Measurements from ENCODE around the gene ZSCAN12. TPM values are rescaled to one million over a fixed set of nuclear protein-coding genes. Genes with fewer than 3 reads are reported as not detected.

Gene ZSCAN12
- total RNA-seq, 1 experiment from 2014 or later: 4.7 TPM

DNA sequence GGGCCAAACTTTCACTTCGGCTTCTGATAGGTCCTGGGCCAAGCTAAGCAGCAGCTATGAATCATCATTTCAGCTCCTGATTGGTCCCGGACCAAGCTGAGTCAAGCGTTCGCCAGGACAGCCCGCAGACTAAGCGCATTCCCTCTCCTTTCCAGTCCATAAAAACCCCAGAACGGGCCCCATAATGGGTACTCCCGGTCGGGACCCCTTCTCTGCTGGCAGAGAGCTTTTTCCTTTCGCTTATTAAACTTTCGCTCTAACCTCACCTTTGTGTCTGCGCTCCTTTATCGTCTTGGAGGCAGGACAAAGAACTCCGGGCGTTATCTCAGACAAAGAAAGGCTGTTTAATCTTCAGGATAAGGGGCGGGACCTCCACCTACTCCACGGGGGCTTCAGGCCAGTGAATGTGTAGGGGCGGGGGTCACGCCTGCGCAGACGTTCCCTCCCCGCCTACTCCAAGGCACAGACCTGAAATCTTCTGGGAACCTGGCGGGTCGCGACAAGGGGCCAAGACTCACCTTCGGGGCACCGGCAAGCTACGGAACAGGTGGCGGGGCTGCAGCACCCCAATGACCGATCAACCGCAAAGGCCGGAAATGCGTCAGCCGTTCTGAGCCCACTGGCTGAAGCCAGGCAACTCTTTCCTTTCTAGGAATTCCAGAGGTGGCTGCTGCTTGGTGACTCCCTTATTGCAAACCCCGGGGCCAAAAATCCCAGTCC, 63.8 kb downstream of the ZSCAN12 start, which contains the start of gene ZSCAN31:
Gene ZSCAN31, minus strand, starts transcription at position 585 of the 720 bp plus-strand sequence. CDS start 6,465 bp downstream, outside the sequence.
- CTCF ChIA-PET: interaction anchor here (0.7 to 2.3 kb wide), 2 partner anchors 20 to 69 kb away, joined by 4 to 11 read pairs; partner anchors contain the start of gene ZSCAN26
- DNase-seq: peak; percentile 91
- TSS peak; percentile 68 for BruUV-seq (replicated peaks)
- Mint-ChIP-seq H3K4me3 (ENCODE audit: low read depth, unreplicated experiment) (no peak within 1 kb of the TSS), H3K4me1 (ENCODE audit: low read depth, unreplicated experiment) (peaks cover 9% of the 10 kb centered on the region), H3K27ac (ENCODE audit: unreplicated experiment) (no peak within 1 kb of the TSS), H3K27me3 (ENCODE audit: unreplicated experiment) (no peaks in the 10 kb centered on the region), H3K36me3 (ENCODE audit: insufficient read depth, unreplicated experiment) (no peaks in the 10 kb centered on the region), H3K9me3 (ENCODE audit: low read depth, unreplicated experiment) (peaks cover 5% of the 10 kb centered on the region)
- no peak for TF ChIP-seq CTCF (IDR thresholded peaks at IDR 0.05; ENCODE audit: unreplicated experiment)
- intact Hi-C loops (cut with micrococcal nuclease; ENCODE audit: unreplicated experiment): no loop called here

- H3K4me3 Mint-ChIP-seq (ENCODE audit: low read depth, unreplicated experiment): no peak overlapping the region
- CTCF ChIA-PET: interaction anchor here (0.7 to 2.3 kb wide), 2 partner anchors 21 to 68 kb away, joined by 4 to 11 read pairs; partner anchors contain the start of gene ZSCAN26
- no peaks in the 10 kb centered on the region for H3K36me3 Mint-ChIP-seq (ENCODE audit: insufficient read depth, unreplicated experiment)
- intact Hi-C loops (cut with micrococcal nuclease; ENCODE audit: unreplicated experiment): no loop called here
- H3K4me1 Mint-ChIP-seq (ENCODE audit: low read depth, unreplicated experiment): peaks cover 9% of the 10 kb centered on the region
- no peak for TF ChIP-seq CTCF (IDR thresholded peaks at IDR 0.05; ENCODE audit: unreplicated experiment)
- peaks cover 3% of the 10 kb centered on the region for H3K9me3 Mint-ChIP-seq (ENCODE audit: low read depth, unreplicated experiment)
- DNase-seq: no peak
- no peak overlapping the region for H3K27ac Mint-ChIP-seq (ENCODE audit: unreplicated experiment)
- no TSS peak for BruUV-seq (replicated peaks)
- H3K27me3 Mint-ChIP-seq (ENCODE audit: unreplicated experiment): no peaks in the 10 kb centered on the region
Observed at GRCh38 chr6:28335040-28335563, 64.4 kb downstream of the ZSCAN12 start.

GRCh38 chr6:28334286-28335039, 65.1 kb downstream of the ZSCAN12 start:
- intact Hi-C loops (cut with micrococcal nuclease; ENCODE audit: unreplicated experiment): no loop called here
- Mint-ChIP-seq H3K27me3 (ENCODE audit: unreplicated experiment) (no peaks in the 10 kb centered on the region), H3K9me3 (ENCODE audit: low read depth, unreplicated experiment) (peaks cover 3% of the 10 kb centered on the region), H3K36me3 (ENCODE audit: insufficient read depth, unreplicated experiment) (no peaks in the 10 kb centered on the region), H3K27ac (ENCODE audit: unreplicated experiment) (no peak overlapping the region), H3K4me1 (ENCODE audit: low read depth, unreplicated experiment) (peaks cover 9% of the 10 kb centered on the region), H3K4me3 (ENCODE audit: low read depth, unreplicated experiment) (peak overlapping the region; percentile 11)
- no TSS peak for BruUV-seq (replicated peaks)
- no peak for TF ChIP-seq CTCF (IDR thresholded peaks at IDR 0.05; ENCODE audit: unreplicated experiment)
- CTCF ChIA-PET: interaction anchor here (2.3 kb wide), 1 partner anchor 22 kb away, joined by 11 read pairs; no protein-coding TSS in a partner anchor
- DNase-seq: no peak

DNA sequence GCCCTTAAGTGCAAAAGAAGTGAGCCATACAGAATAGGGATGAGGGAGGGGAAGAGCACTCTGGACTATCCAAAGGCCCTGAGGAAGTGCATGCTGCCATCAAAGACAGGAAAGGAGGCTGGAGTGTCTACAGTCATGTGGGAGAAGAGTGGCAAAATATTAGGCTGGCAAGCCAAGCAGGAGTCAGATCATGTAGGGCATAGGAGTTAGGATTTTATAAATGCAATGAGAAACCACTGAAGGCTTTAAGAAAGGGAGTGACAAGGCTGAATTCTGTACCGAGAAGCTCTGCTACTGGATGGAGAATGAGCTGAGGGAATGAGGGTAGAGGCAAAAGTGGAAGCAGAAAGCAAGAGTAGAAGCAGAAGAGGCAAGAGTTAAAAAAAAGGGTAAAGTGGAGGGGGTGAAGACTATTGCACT, 65.9 kb downstream of the ZSCAN12 start:
- Mint-ChIP-seq H3K4me1 (ENCODE audit: low read depth, unreplicated experiment) (peaks cover 9% of the 10 kb centered on the region), H3K36me3 (ENCODE audit: insufficient read depth, unreplicated experiment) (no peaks in the 10 kb centered on the region), H3K27me3 (ENCODE audit: unreplicated experiment) (no peaks in the 10 kb centered on the region), H3K4me3 (ENCODE audit: low read depth, unreplicated experiment) (no peak overlapping the region), H3K27ac (ENCODE audit: unreplicated experiment) (no peak overlapping the region), H3K9me3 (ENCODE audit: low read depth, unreplicated experiment) (peaks cover 10% of the 10 kb centered on the region)
- TF ChIP-seq CTCF (IDR thresholded peaks at IDR 0.05; ENCODE audit: unreplicated experiment): no peak
- no peak for DNase-seq
- intact Hi-C loops (cut with micrococcal nuclease; ENCODE audit: unreplicated experiment): no loop called here
- no TSS peak for BruUV-seq (replicated peaks)
- CTCF ChIA-PET: no interaction called here

All from Calu3 (cell line).